SU-DHL-6 (cell line): ENCODE data around the gene DLEU7.

Source experiments
- CTCF ChIP-seq: fragments of 200-600 bp; sonication (generic); IDR thresholded peaks from one replicate; pipeline ENCODE4 v1.5.1; 2017; ENCODE audit warnings: antibody characterized with exemption, mild to moderate bottlenecking, low read length, moderate library complexity; ENCODE audit not compliant: insufficient read depth, poor library complexity, severe bottlenecking
- EZH2phosphoT487 ChIP-seq: fragments of 200-600 bp; sonication (generic), shearing (Covaris generic); conservative IDR thresholded peaks from 2 replicates; pipeline ENCODE4 v1.6.1; 2018; ENCODE audit warnings: mild to moderate bottlenecking, antibody characterized with exemption, low read length, moderate library complexity, mixed read lengths

- TF ChIP-seq CTCF (no peak), EZH2phosphoT487 (no peak)
These were observed 44.6 kb downstream of the DLEU7 start for GRCh38 chr13:50798923-50799322.
